Measurements from ENCODE around the gene CNEP1R1.
"Not testable (repeated sequence)": the region's sequence is repeated elsewhere in the genome, so short reads cannot be mapped to it uniquely, and the experiment has no call there.

CNEP1R1 gene, protein sequence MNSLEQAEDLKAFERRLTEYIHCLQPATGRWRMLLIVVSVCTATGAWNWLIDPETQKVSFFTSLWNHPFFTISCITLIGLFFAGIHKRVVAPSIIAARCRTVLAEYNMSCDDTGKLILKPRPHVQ

DNA sequence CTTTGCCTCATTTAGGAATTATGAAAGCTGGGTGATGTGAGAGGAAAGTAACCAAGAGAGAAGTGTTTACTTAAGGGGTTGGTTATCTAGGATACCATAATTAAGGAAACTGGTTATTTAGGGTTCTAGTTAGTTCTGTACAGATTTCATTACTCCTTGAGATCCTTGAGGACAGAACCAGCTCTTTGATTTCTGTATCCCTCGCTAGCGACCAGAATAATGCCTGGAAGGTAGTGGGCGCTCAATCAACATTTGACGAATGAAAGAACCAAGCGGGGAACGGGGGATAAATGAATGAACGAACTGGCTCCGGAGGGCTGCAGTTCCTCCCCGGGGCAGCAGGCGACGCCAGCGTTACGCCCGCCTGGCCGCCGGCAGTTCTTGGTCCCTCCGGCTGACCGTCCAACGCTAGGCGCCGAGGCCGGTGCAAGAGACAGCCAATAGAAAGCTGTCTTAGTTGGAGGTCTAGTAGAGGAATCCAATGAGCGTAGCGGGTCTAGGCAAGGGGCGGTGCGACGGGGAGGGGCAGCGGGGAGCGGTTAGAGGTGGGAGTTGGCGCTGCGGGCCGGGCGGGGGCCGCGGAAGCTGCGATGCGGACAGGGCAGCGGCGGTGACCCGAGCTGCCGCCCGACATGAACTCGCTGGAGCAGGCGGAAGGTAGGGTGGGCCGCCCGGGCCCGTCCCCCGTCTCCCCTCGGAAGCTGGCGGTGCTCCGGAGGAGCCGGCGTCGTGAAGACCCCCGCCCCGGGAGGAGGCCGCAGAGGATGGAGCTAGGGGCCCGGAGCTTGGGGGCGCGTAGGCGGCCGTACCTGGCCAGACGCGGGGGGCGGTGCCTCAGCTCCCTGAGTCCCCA is at the start of gene CNEP1R1:
CNEP1R1 (plus strand) TSS at position 542 of the 853 bp plus-strand sequence; CDS start at position 633, 91 bp downstream.
- DNase-seq = peak; percentile 95

DNA sequence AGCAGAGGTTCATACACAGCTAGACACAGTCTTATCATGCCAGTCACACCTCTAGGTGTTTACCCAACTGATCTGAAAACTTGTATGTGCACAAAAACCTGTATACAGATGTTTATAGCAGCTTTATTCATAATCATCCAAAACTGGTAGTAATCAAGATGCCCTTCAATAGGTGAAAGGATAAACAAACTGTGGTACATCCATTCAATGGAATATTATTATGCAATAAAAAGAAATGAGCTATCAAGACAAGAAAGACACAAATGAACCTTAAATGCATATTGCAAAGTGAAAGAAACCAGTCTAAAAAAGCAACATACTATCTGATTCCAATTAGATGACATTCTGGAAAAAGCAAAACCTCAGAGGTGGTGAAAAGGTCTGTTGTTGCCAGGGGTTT is 47.6 kb upstream of the CNEP1R1 start:
- DNase-seq = no peak

DNA sequence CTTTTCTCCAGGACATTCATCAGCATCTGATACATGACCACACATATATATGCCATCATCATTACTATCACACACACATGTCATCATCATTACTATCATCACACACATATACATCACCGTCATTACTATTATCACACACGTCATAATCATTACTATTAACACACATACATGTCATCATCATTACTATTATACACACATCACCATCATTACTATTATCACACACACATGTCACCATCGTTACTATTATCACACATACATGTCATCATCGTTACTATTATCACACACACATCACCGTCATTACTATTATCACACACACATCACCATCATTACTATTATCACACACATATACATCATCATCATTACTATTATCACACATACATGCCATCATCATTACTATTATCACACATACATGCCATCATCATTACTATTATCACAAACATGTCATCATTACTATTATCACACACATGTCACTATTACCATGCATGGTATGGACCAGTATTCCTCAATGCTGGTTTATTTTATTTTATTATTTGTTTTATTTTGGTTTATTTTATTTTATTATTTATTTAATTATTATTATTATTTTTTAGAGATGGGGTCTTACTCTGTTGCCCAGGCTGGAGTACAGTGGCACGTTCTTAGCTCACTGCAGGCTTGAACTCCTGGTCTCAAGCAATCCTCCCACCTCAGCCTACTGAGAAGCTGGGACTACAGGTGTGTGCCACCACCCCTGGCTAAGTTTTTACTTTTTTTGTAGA is 46.3 kb upstream of the CNEP1R1 start:
- DNase-seq = no peak

DNA sequence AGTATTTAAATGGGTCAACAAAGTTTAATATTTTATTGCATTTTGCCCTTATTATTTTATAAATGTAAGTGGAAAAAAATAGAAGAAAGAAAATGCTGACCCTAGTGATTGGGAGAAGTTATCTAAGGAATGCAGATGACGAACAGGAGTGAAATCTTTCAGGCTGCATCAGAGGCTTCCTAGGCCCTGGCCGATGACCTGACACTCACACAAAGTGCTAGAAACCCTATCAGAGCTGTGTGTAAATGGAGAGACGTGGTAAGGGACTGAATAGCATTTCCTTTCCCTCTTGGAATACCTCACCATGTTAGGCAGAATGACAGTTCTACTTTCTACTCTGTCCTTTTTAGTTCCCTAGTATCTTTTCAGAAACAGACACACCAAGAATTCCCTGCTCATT is 44.9 kb upstream of the CNEP1R1 start:
- no peak for DNase-seq

DNA sequence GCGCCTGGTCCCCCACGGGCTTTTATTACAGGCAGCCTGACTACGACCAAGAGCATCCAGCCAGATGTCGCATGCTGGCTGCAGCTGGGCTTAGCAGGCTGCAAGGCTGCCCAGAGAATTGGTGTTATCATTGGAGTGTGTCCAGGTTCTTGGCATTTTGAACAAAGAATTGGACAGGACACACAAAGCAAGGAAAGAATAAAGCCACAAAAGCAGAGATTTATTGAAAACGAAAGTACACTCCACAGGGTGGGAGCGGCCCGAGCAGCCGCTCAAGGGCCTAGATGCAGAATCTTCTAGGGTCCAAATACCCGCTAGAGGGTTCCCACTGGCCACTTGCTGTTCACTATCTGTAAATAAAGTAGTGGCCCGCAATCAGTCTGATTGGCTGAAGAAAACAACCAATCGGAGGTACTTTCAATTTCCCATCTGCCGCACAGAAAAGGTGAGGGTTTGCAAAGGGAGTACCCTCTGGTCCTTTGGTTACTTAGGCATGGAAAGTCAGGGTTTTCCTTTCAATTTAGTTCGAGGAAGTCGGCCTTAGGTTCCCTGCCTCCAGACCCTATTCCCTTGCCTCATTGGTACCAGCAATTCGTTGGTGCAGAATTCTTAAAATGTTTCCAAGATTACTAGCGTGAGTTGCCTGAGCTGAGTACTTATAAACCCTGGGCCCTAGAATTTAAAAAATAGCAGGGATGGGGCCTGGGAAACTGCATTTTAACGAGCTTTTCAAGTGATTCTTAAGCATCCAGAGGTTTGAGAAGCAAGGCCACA is 38.5 kb upstream of the CNEP1R1 start:
- no peak for DNase-seq

DNA sequence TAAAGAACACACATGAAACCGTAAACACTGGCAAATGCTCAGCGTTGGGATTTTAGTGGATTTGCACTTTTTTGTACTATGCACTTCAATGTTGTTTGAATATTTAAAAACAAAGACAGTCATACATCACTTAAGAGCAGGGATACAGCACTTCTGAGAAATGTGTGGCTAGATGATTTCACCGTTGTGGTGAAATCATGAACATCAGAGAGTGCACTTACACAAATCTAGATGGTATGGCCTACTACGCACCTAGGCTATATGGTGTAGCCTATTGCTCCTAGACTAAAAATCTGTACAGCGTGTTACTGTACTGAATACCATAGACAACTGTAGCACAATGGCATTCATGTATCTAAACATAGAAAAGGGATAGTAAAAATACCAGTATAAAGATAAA is 37.6 kb upstream of the CNEP1R1 start:
- no peak for DNase-seq

DNA sequence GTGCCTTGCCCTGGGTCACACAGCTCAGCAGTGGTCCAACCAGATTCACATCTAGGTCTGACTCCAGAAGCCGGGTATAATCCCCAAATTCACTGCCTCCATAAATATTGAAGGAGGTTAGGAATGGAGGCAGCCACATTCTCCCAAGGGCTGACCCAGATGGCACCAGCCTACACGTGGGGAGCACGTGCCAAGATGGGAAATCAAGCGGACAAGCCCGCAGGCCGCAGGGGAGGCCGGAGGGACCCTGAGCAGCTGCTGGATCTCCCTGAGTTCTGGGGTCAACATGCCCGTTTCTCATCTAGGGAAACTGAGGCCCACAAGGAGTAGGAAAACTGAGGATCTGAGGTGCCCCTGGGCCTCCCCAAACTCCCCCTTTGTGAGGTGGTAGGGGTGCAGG is 32.2 kb upstream of the CNEP1R1 start:
- DNase-seq = no peak

DNA sequence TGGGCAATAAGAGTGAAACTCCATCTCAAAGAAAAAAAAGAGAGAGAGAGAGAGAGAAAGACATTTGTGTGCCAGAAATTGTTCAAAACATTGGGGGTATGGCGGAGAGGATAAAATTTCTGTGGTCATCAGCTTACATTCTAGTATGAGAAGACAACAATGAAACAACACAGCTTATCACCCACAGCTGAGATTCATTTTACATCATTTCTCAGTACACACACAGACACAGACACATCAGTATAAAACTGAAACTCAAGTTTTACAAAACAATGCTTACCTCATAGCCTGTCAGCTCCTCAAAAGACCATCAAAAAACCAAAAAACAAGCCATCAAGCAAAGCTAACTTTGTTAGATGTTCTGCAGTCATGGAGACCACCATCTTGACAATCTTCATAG is 31.4 kb upstream of the CNEP1R1 start:
- no peak for DNase-seq

DNA sequence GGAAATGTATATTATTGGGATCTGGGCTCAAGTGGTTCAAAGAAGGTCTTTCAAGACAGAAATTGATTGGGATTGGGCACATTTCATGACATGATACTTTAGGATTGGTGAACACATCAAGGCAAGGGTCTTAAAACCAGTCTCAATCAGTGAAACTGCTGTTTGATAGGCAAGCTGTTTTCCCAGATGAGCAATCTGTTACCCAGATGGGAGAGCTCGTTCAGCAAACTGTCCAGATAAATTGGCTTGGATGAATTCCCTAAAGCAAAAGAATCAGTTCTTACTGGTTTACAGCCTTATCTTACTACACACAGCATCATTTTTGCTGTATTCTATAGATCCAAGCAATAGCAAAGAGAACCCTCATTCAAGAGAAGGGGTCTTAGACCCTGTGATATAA is 31.0 kb upstream of the CNEP1R1 start:
- peak; percentile 13 for DNase-seq

DNA sequence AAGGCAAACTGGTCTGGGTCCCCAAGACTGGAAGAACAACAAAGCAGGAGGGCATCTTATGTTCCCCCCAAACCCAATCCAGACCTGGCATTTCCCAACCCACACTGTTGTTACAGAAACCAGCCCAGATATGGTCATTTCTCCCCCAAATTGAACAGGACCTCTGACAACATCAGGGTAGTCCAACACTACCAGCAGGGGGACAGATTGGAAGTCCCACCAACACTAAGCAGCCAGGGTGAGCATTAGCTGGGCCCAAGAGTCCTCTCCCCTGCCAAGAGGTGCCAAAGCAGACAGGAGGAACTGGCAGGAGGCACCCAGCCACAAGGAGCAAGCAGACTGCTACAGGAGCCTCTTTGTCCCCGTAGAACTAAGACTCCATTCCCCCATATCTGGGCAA is 29.3 kb upstream of the CNEP1R1 start:
- no peak for DNase-seq

DNA sequence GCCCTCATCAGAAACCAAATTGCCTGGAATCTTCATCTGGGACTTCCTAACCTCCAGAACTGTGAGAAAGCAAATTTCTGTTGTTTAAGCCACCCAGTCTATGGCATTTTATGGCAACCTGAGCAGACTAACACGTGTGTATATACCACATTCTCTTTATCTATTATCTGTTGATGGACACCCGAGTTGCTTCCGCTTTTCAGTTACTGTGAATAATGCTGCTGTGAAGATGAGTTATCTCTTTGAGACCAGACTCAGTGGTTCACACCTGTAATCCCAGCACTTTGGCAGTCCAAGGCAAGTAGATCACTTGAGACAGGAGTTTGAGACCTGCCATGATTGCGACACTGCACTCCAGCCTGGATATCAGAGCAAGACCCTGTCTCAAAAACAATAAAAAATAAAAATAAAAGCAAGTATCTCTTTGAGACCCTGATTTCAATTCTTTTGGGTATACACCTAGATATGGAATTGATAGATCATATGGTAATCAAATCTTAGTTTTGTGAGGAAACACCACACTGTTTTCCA is 27.2 kb upstream of the CNEP1R1 start:
- no peak for DNase-seq

DNA sequence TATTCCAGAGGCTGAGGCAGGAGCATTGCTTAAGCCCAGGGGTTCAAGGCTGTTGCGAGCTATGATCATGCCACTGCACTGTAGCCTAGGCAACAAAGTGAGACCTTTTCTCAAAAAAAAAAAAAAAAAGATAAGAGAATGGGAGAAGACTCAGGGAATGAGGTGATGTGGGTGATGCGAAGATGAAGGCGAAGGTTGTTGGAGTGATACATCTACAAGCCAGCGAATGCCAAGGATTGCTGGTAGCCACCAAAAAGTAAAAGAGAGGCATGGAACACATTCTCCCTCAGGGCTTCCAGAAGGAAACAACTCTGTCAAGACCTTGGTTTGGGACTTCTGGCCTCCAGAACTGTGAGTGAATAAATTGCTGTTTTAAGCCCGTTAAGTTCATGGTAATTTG is 26.0 kb upstream of the CNEP1R1 start:
- DNase-seq = no peak

DNA sequence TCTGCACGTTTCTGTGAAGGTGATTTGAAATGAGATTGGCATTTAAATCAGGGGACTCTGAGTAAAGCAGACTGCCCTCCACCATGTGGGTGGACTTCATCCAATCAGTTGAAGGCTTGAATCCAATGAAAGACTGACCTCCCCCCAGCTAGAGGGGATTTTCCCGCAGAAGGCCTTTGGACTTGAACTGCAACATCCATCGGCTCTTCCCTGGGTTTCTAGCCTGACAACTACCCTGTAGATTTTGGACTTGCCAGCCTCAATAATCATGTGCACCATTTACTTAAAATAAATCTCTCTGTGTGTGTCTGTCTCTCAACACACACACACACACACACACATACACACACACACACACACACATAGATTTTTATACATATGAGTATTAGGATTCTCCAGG is 23.9 kb upstream of the CNEP1R1 start:
- no peak for DNase-seq

DNA sequence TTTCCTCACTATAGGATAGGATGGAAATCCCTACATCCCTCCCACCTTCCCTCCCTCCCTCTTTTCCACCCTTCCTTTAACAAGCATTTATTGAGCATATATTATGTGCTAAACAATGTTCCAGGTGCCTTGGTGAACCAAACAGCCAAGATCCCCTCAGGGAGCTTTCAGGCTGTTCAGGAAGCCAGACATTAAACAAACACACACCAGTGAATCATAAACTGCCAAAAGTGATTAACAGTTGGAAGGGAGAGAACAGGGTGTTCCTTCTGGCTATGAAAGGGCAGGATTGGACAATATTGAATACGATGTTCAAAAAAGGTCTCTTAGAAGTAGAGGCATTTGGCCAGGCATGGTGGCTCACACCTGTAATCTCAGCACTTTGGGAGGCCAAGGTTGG is 22.8 kb upstream of the CNEP1R1 start:
- DNase-seq = no peak

DNA sequence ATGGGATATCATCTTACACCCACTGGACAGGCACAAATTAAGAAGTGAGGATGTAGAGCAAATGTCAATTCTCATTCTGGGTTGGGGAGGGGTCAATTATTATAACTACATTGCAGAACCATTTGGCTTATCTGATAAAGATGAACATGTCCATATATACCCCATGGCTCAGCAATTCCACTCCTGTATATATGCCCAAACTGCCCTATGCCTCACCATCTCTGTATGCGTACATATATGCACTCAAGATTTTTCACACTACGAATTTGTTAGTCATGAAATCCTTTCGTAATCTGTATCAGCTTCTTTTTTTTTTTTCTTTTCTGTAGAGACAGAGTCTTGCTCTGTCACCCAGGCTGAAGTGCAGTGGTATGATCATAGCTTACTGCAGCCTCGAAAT is 20.8 kb upstream of the CNEP1R1 start:
- no peak for DNase-seq

DNA sequence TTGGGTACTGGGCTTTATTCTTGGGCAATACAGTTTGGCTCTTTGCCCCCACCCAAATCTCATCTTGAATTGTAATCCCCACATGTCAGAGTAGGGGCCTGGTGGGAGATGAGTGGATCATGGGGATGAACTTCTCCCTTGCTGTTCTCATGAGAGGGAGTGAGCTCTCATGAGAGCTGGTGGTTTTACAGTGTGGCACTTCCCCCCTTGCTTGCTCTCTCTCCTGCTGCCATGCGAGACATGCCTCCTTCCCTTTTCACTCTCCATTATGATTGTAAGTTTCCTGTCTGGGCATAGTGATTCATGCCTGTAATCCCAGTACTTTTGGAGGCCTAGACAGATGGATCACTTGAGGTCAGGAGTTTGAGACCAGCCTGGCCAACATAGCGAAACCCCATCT is 18.1 kb upstream of the CNEP1R1 start:
- no peak for DNase-seq

DNA sequence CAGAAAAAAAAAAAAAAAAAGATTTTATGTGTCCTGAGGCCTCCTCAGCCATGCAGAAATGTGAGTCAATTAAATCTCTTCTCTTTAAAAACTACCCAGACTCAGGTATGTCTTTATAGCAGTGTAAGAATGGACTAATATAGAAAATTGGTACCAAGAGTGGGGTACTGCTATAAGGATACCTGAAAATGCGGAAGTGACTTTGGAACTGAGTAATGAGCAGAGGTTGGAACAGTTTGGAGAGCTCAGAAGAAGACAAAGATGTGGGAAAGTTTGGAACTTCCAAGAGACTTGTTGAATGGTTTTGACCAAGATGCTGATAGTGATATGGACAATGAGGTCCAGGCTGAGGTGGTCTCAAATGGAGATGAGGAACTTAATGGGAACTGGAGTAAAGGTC is 17.3 kb upstream of the CNEP1R1 start:
- DNase-seq = no peak

DNA sequence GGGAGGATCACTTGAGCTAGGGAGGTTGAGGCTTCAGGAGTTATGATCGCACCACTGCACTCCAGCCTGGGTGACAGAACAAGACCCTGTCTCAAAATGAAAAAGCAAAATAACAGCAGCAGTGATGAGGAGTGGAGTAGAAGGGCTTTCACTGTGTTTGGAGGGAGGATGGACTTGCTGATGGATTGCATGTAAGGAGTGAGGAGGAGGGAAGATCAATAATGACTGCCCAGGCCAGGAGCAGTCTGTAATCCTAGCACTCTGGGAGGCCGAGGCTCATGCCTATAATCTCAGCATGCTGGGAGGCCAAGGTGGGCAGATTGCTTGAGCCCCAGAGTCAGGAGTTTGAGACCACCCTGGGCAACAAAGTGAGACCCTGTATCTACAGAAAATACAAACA is 14.8 kb upstream of the CNEP1R1 start:
- no peak for DNase-seq

DNA sequence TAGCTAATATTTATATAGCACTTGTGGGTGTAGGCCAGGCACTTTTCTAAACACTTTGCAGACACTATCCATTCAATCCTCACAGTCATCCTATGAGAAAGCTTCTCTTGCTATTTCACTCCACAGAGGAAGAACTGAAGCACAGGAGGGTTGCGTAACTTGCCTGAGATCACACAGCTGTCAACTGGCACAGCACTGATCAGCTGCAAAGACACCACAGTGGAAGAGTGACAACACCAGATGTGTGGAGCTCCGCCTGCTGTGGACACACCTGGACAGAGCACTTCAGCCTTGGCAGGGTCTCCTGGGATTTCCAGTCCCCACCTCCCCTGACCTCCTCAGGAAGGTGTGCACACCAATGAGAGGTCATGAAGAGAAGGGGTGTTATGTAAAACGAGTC is 13.3 kb upstream of the CNEP1R1 start:
- DNase-seq = no peak

DNA sequence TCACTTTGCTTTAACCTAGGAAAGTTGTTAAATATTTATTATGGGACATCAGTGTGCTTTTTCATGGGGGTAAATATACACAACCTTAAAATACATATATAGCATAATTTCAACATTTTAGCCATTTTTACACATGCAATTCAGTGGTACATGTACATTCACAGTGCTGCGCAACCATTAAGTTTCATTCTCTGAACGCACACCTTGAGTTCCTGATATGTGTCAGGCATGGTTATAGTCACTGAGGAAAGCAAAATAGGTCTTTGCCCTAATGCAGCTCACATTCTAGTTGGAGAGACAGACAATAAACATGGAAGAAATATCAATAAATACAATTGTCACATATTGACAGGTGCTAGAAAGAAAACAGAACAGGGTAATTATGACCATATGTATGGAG is 12.8 kb upstream of the CNEP1R1 start:
- DNase-seq = no peak

DNA sequence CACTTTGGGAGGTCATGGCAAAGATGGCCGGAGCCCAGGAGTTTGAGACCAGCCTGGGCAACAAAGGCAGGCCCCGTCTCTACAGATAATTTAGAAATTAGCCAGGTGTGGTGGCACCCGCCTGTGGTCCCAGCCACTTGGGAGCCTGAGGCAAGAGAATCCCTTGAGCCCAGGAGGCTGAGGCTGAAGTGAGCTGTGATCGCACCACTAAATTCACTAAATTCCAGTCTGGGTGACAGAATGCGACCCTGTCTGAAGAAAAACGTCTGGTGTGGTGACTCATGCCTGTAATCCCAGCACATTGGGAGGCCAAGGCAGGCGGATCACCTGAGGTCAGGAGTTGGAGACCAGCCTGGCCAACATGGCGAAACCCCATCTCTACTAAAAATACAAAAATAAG is 10.8 kb upstream of the CNEP1R1 start:
- DNase-seq = not testable (repeated sequence)

DNA sequence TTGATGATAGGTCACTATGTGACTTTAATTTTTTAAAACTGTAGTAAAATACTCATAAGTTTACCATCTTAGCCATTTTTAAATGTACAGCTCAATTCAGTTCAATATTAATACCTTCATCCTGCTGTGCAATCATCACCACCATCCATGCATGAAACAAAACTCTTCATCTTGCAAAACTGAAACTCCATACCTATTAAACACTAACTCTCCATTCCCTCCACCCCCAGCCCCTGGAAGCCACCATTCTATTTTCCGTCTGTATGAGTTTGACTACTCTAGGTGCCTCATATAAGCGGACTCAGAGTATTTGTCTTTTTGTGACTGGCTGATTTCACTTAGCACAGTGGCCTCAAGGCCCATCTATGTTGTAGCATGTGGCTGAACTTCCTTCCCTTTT is 9.4 kb upstream of the CNEP1R1 start:
- DNase-seq = no peak

DNA sequence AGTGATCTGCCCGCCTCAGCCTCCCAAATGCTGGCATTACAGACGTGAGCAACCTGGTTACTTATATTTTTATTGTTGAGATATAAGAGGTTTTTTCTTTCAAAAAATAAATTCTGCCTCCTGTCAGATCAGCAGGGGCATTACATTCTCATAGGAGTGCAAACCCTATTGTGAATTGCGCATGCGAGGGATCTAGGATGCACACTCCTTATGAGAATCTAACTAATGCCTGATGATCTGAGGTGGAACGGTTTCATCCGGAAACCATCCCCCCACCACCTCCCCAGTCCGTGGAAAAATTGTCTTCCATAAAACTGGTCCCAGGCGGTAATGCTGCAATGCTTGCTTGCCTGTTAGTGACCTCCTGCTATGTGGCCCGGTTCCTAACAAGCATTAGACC is 7.5 kb upstream of the CNEP1R1 start:
- DNase-seq = no peak
